SK-N-DZ (cell line): Measurements from ENCODE around the gene PLPPR2.
"Not testable (repeated sequence)": the region's sequence is repeated elsewhere in the genome, so short reads cannot be mapped to it uniquely, and the experiment has no call there.

Source experiments
- DNase-seq: peaks from one replicate; pipeline ENCODE4 v3.0.0-alpha.2; 2015; ENCODE audit warnings: low spot score
- small RNA-seq, 2 experiments: library from RNA; depleted of rRNA; stranded (forward); fragments of <200 nt; gene quantifications; one replicate each; pipeline ENCODE3, GENCODE V24; 2014

Gene PLPPR2

GRCh38 chr19:11397089-11397610 lies 41.9 kb downstream of the PLPPR2 start:
- DNase-seq: no peak

DNA sequence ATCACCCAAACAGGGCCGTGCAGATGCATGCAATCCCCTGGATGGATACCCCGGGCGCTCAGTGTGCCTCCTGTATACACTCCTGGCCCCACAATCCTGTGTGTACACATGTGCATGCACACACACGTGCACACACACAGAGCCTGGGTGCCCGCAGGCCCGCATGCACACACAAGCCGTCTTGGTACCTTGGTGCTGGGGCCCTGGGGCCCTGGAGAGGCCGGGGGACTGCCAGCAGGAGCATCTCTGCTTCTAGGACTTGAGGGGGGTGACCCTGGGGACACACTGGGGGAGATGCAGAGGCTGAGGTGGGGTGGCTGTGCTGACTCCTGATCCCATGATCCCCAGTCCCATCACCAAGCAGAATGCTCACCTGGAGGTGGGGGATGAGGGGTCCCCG lies 44.4 kb downstream of the PLPPR2 start:
- no peak for DNase-seq

- DNase-seq: no peak
Measured at GRCh38 chr19:11400798-11401197, 45.6 kb downstream of the PLPPR2 start.

DNA sequence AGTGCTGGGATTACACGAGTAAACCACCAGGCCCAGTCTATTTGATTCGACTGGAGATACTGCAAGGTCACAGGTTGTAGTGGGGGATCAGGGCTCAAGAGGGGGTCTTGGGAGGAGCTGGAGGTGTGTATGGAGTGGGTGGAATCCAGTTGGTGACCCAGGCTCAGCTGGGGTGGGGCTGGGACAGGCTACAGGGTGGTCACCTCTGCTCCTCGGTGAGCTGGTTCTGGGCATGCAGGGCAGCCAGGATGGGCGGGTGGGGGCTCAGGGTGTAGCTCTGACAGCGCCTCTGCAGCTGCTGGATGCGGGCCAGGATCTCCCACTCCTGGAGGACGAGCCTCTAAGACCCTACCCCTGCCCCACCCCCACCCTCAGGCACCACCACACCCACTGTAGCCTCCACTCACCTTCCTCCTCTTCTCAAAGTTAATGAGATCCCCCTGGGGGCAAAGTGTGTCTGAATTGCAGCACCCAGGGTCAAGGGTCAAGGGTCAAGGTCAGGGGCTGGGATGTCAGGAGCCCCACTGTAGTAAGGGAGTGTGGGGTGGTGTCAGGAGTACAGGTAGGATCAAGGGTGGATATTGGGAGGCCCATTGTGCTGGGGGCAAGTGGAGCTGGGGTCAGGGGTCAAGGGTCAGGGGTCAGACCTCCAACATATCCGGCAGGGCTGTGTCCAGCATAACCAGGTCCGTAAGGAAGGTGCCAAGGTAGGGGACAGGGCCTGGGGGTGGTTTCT lies 46.7 kb downstream of the PLPPR2 start:
- DNase-seq: no peak

DNA sequence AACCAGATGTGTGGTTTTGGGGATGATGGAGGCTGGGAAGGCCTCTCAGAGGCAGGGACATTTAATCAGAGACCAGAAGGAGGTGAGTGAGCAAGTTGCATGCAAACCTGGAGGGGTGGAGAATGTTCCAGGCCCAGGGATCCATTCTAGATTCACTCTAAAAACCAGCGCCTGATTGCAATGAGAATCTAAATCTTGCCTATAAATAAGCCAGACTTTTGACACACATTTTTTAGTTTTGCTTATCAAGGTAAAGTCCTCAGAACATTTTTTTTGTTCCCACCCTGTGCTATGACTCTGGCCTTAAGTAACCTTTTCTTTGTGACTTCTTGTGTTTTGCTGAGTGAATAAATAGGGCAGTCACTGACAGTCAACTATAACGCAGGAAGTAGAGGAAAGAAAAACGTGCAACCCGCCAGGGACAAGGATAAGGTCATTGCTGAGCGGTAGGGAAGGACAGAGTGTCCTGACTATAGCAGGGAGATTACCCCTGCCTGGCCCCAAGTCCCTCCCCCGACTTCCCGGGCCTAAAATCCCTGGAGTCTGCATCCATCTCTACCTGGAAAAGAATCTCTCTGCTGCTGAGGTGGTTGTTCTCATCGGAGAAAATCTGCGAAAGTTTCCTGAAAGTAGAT lies 49.5 kb downstream of the PLPPR2 start:
- DNase-seq: no peak

GRCh38 chr19:11405846-11406643 lies 50.8 kb downstream of the PLPPR2 start:
- DNase-seq: no peak

- not testable (repeated sequence) for DNase-seq
Measured at GRCh38 chr19:11406703-11407236, 51.5 kb downstream of the PLPPR2 start.

DNA sequence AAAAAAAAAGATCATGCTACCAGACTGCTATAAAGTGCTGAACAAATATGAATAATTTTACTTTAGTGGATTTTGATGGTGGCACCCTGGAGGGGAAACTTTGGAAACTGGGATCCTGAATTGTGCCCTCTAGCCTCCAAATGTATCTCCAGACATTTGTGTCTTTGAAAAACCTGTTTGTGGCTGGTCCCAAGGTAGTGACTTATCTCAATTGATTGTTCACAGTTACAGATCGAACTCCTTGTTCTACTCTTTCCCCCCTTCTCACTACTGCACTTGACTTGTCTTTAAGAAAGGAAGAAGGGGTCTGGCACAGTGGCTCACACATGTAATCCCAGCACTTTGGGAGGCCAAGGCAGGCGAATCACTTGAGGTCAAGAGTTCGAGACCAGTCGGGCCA lies 53.4 kb downstream of the PLPPR2 start:
- no peak for DNase-seq

DNA sequence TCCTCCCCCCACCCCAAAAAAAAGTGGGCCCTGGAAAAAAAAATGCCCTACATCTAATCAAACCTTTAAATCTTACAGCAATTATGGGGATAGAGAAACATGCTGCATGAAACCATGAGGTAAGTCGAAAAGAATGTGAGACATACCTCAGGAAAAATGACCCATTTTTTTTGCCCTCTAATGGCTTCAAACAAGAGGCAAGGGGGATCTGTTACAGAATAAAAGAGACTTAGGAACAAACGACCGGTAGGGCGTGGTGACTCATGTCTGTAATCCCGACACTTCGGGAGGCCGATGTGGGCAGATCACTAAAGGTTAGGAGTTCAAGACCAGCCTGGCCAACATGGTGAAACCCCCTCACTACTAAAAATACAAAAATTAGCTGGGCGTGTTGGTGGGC lies 55.5 kb downstream of the PLPPR2 start:
- DNase-seq: no peak

GRCh38 chr19:11414544-11414943 lies 59.3 kb downstream of the PLPPR2 start:
- no peak for DNase-seq

Small RNA genes within 50 kb of the gene (small RNA-seq; reads per million reads assigned to genes)
- gene RF00019: 0 reads per million in 2 experiments
